Epidermal melanocyte (primary cell): ENCODE results near the gene PTBP1.

Source experiments
- DNase-seq: peaks from one replicate; pipeline ENCODE4 v3.0.0; 2011; ENCODE audit warnings: low spot score; ENCODE audit not compliant: insufficient read length

PTBP1 gene

GRCh38 chr19:797528-798414 lies 519 bp downstream of the PTBP1 start:
- peak; percentile 97 for DNase-seq

DNA sequence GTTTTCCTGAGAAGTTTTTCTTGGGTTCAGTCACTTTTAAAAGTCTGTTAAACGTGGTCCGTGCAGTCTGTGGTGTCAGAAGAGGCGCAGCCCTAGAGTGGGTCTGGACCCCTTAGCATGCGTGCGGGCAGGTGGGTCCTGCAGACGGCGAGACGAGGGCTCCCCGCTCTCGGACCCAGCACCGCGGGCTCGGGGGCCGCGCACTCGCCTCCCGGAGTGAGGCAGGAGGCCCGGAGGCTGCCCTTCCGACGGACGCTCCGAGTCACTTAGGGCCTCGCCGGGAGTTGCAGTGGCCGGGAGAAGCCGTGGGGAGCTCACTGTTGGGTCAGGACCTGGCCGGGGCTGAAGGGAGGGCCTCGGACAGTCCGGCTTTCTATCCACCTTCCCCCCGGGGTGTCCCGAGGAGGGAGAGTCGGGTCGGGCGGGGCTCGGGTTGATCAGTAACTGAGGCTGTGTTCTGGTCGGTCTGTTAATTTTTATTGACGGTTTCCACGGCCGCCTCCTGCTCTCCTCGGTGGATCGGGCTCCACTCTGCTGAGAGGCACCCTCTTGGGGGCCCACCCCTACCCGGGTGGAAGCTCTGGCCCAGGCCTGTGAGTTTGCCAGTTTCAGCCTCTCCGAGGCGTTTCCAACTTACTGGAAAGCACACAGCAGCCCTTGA lies 1.3 kb downstream of the PTBP1 start:
- DNase-seq = peak; percentile 20

DNA sequence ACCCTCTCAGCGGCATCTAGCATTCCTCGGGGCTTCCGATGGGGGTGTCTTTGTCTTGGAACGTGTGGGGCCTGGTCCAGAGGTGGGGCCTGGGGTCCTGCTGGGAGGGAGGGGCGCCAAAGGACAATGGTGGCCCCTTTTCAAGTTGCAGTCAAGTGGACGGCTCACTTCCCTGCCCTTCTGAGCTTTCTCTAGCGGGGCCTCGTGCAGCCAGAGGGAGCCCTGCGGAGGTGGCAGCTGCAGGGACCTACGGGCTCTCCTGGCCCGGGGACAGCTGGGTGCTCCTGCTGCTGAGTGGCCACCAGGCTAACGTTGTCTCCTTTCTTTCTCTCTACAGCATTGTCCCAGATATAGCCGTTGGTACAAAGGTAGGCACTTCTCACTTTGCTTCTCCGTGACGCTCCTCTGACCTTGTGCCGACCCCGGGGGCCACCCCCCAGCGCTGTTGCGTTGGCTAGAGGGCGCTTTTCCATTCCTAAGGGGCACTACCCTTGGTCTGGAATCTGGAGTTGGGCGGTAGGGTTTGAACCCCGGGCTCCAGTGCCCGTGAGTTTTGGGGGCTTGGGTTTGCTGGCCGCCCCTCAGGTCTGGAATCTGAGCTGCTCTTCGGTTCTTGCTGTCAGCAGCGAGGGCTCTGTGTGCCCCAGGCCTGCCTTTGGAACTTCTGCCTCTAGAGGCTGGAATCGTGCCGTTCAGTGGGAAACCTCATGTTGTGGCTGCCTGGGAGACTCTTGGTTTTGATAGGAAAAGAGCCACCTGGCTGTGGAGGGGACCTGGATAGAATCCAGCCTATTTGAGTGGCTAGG lies 2.0 kb downstream of the PTBP1 start:
- peak; percentile 41 for DNase-seq

DNA sequence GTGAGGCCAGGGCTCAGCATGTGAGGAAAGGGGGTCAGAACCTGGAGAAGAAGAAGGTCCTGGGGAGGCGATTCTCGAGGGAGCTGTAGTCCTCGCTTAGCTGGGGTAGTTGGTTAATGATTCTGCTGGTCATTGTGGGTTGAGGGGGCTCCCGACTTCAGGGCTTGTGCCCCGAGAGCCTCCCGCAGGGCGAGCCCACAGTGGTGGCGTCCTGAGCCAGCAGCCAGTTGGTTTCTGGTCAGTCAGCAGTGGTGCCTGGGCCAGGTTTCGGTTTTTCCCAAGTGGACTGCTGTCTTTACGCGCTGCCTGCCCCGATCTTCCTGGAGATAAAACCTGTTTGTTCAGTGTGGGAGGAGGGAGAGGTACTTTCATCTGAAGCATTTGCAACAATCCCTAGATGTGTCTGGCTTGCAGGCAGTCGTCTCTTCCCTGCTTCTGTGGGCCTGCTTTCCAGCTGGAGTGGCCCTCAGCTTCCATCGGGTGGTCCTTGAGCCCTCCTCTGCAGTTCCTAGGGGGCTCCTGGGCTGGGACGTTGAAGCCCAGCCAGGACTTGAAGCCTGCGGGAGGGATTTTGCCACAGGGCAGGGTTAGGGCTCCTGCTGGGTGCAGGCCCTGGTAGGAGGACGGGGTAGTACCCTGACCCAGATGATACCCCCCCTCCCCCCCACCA lies 3.2 kb downstream of the PTBP1 start:
- peak; percentile 16 for DNase-seq

GRCh38 chr19:801030-801860 lies 4.0 kb downstream of the PTBP1 start:
- peak; percentile 70 for DNase-seq

DNA sequence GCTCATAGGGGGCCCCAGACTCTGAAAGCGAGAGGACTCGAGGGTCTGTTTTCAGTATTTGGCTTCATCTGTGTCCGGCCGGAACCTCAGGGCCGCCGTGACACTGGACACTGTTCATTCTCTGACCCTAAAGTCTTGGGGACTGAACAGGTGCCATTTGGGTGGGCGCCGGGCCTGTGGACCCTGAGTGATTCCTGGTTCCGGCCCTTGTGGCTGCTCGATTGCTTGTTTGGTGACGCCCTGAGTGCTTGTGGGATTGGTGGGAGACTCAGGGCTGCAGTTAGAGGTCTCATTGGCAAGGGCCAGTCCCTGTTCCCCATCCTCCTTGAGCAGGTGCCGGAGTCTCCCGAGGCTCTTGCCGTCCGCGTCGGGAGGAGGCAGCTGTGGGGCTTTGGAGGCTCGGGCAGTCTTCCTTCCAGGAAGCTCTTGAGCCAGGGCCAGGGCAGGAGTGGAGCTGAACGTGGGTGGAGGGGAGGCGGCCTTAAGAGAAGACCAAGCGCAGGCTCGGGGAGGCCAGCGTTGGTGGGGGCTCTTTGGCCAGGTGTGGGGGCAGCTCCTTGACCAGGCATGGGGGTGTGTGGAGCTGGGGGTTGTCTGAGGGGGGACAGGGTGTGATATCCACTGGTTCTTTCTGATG lies 4.7 kb downstream of the PTBP1 start:
- peak; percentile 21 for DNase-seq

- peak; percentile 48 for DNase-seq
These were observed 5.3 kb downstream of the PTBP1 start for GRCh38 chr19:802498-803098.

- peak; percentile 24 for DNase-seq
These were observed 5.9 kb downstream of the PTBP1 start for GRCh38 chr19:803099-803561.

DNA sequence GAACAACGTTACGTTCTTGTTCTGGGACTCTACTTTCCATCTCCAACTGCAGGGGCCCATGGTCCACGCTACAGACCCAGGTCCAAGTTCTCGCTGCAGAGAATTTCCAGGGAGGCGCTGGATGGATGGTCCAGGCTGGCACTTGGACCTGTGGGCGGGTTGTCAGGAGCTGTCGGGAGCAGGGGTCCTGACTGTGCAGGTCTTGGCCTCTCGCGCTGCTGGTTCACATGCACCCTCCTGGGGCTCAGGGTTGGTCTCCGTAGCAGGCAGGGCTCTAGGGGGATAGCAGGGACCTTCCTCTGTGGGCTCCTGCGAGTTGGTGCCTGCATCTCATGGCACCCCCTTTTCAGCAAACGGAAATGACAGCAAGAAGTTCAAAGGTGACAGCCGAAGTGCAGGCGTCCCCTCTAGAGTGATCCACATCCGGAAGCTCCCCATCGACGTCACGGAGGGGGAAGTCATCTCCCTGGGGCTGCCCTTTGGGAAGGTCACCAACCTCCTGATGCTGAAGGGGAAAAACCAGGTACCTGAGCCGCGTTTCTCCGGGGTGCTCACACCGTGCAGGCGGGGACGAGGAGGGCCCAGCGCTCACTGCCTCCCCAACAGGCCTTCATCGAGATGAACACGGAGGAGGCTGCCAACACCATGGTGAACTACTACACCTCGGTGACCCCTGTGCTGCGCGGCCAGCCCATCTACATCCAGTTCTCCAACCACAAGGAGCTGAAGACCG lies 6.6 kb downstream of the PTBP1 start:
- DNase-seq = no peak

- no peak for DNase-seq
These were observed 7.3 kb downstream of the PTBP1 start for GRCh38 chr19:804419-805165.

DNA sequence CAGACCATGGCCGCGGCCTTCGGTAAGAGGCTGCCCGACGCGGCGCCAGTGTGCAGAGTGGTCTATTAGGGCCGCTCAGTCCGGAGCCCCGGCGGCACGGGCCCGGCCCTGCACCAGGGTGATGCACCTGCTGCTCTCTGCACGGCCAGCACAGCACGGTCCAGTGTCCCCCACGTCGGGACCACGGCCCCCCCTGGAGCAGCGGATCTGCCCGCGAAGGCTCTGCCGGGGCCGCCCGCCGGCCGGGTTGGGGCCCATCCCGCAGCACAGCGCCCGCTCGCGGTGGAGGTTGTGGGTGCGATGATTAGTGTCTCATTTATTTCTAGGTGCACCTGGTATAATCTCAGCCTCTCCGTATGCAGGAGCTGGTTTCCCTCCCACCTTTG lies 7.9 kb downstream of the PTBP1 start:
- no peak for DNase-seq

DNA sequence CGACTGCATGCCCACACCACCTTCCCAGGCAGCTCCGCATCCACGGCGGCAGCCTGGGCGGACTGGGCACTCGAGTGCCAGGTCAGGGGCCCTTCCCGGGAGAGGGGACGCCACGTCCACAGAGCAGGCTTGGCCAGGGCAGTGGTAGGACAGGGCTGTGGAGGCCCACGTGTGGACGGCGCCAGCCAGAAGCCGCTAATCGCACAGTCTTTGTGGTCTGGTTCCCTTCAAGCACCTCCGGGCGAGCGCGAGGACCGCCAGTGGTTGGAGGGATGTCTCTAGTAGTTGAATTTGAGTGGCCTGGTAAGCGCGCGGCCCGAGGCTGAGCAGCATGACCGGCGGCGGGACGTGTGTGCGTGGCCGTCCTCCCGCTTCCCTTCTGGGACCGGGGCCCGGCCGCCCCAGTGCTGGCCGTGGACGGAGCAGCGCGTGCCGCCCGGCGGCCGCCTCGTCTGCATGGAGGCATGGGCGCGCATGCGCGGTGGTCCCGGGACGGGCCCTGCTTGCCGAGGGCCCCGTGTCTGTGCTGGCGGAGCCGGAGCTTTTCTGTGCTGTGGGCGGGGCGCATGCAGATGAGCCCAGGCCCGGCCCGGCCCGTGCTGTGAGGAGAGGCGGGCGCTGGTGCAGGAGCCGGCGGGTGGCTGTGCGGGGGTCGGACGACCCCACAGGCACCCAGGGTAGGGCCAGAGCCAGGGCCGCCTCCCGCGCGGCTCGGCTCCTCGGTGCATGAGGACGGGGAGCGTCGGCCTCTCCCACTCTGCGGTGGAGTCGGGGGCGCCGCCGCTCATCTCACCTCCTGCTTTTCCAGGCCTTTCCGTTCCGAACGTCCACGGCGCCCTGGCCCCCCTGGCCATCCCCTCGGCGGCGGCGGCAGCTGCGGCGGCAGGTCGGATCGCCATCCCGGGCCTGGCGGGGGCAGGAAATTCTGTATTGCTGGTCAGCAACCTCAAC lies 8.6 kb downstream of the PTBP1 start:
- DNase-seq = no peak

DNA sequence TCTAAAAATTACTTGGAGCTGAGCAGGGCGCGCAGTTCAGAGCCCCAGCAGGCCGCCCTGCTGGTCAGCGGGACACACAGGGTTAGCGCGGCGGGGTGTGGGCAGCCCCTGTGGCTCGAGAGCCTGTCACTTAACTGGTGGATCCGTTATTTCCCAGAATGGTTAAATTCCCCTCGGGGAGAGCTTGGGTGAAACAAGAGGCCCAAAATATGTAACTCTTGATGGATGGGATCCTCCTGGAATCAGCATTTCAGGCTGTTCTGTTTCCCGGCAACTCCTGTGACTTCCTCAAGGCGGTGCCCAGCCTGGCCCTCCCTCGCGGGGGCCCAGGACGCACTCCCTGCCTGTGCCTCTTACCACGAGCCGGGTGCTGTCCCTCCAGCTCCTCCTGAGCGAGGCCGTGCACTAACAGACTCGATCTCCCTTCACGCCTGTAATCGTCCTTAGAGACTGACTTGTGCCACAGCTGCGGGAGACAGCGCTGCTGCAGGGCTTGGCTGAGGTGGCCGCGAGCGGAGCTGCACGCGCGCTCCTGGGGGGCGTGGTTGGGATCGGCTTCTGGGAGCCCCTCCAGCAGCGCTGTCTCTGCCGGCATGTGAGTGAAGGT lies 9.7 kb downstream of the PTBP1 start:
- peak; percentile 19 for DNase-seq

DNA sequence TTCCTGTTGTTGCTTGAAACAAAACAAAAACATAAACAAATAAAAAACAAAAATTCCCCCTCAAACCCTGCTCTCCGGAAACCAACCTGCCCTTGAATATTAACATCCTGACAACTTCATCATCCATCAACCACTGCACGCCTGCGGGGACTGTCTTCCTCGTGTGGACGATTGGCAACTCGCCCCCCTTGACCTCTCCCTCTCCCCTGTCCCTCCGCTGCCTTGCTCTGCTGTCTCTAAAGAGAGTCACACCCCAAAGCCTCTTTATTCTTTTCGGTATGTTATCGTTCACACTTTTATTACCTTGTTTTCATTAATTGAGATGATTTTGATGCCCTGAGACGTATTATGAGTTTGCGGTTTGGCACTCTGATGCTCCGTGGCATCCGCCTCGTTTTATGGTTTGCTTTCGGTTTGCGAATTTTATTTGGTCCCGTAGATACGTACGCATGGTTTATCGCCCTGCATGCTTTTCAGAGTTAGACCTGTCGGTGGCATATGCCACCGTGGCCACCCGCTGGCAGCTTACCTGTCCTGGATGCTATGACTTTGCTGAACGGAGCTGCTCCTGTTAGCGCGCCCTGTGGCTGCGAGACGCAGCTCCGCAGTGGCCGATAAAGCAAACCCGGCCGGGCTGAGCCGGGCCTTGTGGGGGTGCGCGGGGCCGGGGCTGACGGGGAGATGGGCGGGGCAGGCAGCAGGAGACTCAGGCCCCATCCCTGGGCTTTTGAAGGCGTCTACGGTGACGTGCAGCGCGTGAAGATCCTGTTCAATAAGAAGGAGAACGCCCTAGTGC lies 10.6 kb downstream of the PTBP1 start:
- DNase-seq = peak; percentile 28

- no peak for DNase-seq
These were observed 11.1 kb downstream of the PTBP1 start for GRCh38 chr19:808423-808775.
